ENCODE results near the gene FOXC1.

FOXC1 gene

GRCh38 chr6:1615853-1616420, 6.2 kb downstream of the FOXC1 start:
- TF ChIP-seq CTCF (conservative IDR thresholded peaks at IDR 0.05; ENCODE audit: low read depth, low read length) = no peak
- H3K4me3 ChIP-seq (ENCODE audit: low read depth, low read length) = no peak overlapping the region
- DNase-seq (ENCODE audit: low read depth) = no peak

GRCh38 chr6:1616701-1617463, 7.2 kb downstream of the FOXC1 start:
- H3K4me3 ChIP-seq (ENCODE audit: low read depth, low read length) = no peak overlapping the region
- no peak for DNase-seq (ENCODE audit: low read depth)
- no peak for TF ChIP-seq CTCF (conservative IDR thresholded peaks at IDR 0.05; ENCODE audit: low read depth, low read length)

- no peak for TF ChIP-seq CTCF (conservative IDR thresholded peaks at IDR 0.05; ENCODE audit: low read depth, low read length)
- DNase-seq (ENCODE audit: low read depth) = no peak
- H3K4me3 ChIP-seq (ENCODE audit: low read depth, low read length) = no peak overlapping the region
Observed at GRCh38 chr6:1617466-1618310, 8.0 kb downstream of the FOXC1 start.

- no peak for TF ChIP-seq CTCF (conservative IDR thresholded peaks at IDR 0.05; ENCODE audit: low read depth, low read length)
- no peak overlapping the region for H3K4me3 ChIP-seq (ENCODE audit: low read depth, low read length)
- no peak for DNase-seq (ENCODE audit: low read depth)
Observed at GRCh38 chr6:1618311-1619097, 8.8 kb downstream of the FOXC1 start.

- no peak for TF ChIP-seq CTCF (conservative IDR thresholded peaks at IDR 0.05; ENCODE audit: low read depth, low read length)
- no peak for DNase-seq (ENCODE audit: low read depth)
- no peak overlapping the region for H3K4me3 ChIP-seq (ENCODE audit: low read depth, low read length)
Observed at GRCh38 chr6:1619098-1619672, 9.5 kb downstream of the FOXC1 start.
